PC-9 (cell line): Measurements from ENCODE around the gene TNS1. TPM values are rescaled to one million over a fixed set of nuclear protein-coding genes. Genes with fewer than 3 reads are reported as not detected.

Experiments
- BruUV-seq: library from RNA; stranded (reverse); fragments of 400-500 nt; replicated peaks from 2 replicates; lab custom pipeline; 2021; lab: Mats Ljungman, UMichigan
- CTCF ChIA-PET: fragments of 300-600 bp; sonication (Branson Sonifier 250); formaldehyde crosslinking; loops from one replicate; lab custom pipeline; 2022; ENCODE audit warnings: antibody characterized with exemption; lab: Charles Lee
- POLR2A ChIA-PET: fragments of 300-600 bp; sonication (Branson Sonifier 250); formaldehyde crosslinking; loops from one replicate; lab custom pipeline; 2022; ENCODE audit warnings: antibody characterized with exemption; ENCODE audit not compliant: unreplicated experiment; lab: Charles Lee
- DNase-seq, 2 experiments: peaks; one replicate each; pipeline versions ENCODE4 v3.0.0 to v3.0.0-alpha.2; 2015 to 2022; ENCODE audit warnings: mixed read lengths in 1 of 2
- H2AFZ ChIP-seq: fragments of 200-600 bp; sonication (generic); 2 replicates; pipeline ENCODE4 v1.8.1; 2017; ENCODE audit warnings: antibody characterized with exemption
- H3F3A ChIP-seq: fragments of 200-600 bp; sonication (generic); 2 replicates; pipeline ENCODE4 v1.8.1; 2017; ENCODE audit warnings: antibody characterized with exemption, mild to moderate bottlenecking, low read depth; ENCODE audit not compliant: insufficient read depth
- H3K27ac ChIP-seq: fragments of 200-600 bp; sonication (generic); 2 replicates; pipeline ENCODE4 v1.6.1; 2016; ENCODE audit warnings: mixed run types
- H3K27me3 ChIP-seq: fragments of 200-600 bp; sonication (generic); 2 replicates; pipeline ENCODE4 v1.6.1; 2016; ENCODE audit warnings: low read depth, mixed run types; ENCODE audit not compliant: insufficient read depth
- H3K36me3 ChIP-seq: fragments of 200-600 bp; sonication (generic); 2 replicates; pipeline ENCODE4 v1.6.1; 2016; ENCODE audit warnings: low read depth, mixed run types
- H3K4me1 ChIP-seq: fragments of 200-600 bp; sonication (generic); replicated peaks from 2 replicates; pipeline ENCODE4 v1.6.1; 2016; ENCODE audit warnings: mixed run types; ENCODE audit not compliant: insufficient read depth
- H3K4me2 ChIP-seq: fragments of 200-600 bp; sonication (generic); 2 replicates; pipeline ENCODE4 v1.6.1; 2017; ENCODE audit warnings: mixed run types
- H3K4me3 ChIP-seq: fragments of 200-600 bp; sonication (generic); 2 replicates; pipeline ENCODE4 v1.6.1; 2016; ENCODE audit warnings: mixed run types
- H3K79me2 ChIP-seq: fragments of 200-600 bp; sonication (generic); 2 replicates; pipeline ENCODE4 v1.6.1; 2017; ENCODE audit warnings: low read depth, mixed run types
- H3K9me2 ChIP-seq: fragments of 200-600 bp; sonication (generic); 2 replicates; pipeline ENCODE4 v1.8.1; 2017; ENCODE audit warnings: mild to moderate bottlenecking; ENCODE audit not compliant: insufficient read depth
- H3K9me3 ChIP-seq: fragments of 200-600 bp; sonication (generic); 2 replicates; pipeline ENCODE4 v1.8.1; 2016; ENCODE audit warnings: low read depth; ENCODE audit not compliant: insufficient read depth
- H4K20me1 ChIP-seq: fragments of 200-600 bp; sonication (generic); 2 replicates; pipeline ENCODE4 v1.8.1; 2017; ENCODE audit not compliant: insufficient read depth
- CTCF ChIP-seq: fragments of 200-600 bp; sonication (generic); conservative IDR thresholded peaks from 2 replicates; pipeline ENCODE4 v1.6.1; 2017; ENCODE audit warnings: mixed run types, antibody characterized with exemption, mild to moderate bottlenecking, moderate library complexity
- EZH2 ChIP-seq: fragments of 200-600 bp; sonication (generic); IDR thresholded peaks from 2 replicates; pipeline ENCODE4 v1.8.0; 2017; ENCODE audit warnings: antibody characterized with exemption, low read depth
- intact Hi-C: fragments of 100-400 bp; cut with micrococcal nuclease; formaldehyde crosslinking; loops from one replicate; pipeline ENCODE4 v1.10.0; 2022; ENCODE audit not compliant: unreplicated experiment
- total RNA-seq: library from RNA; stranded (reverse); gene quantifications from 2 replicates; pipeline ENCODE4 v1.2.3, GENCODE V29; 2021

TNS1 gene
- total RNA-seq, 1 experiment from 2014 or later: 5.5 TPM

GRCh38 chr2:217856159-217856558, 146.6 kb downstream of the TNS1 start:
- Histone ChIP-seq H3K9me3 (no peaks in the 10 kb centered on the region), H3K4me2 (no peak overlapping the region), H2AFZ (no peak overlapping the region), H3K9me2 (no peaks in the 10 kb centered on the region), H3K79me2 (no peaks in the 10 kb centered on the region), H3K36me3 (no peaks in the 10 kb centered on the region), H3K4me1 (0 out of 2 replicates have a peak, but pooled peaks cover 7% of the 10 kb centered on the region), H3K27me3 (no peaks in the 10 kb centered on the region; the same call in 1 of the 2 replicates), H3K4me3 (no peak overlapping the region), H4K20me1 (no peaks in the 10 kb centered on the region), H3F3A (no peaks in the 10 kb centered on the region), H3K27ac (no peak overlapping the region)
- BruUV-seq: no TSS peak
- CTCF ChIA-PET: no interaction called here
- DNase-seq: no peak
- POLR2A ChIA-PET: no interaction called here
- TF ChIP-seq EZH2 (no peak), CTCF (no peak)
- intact Hi-C loops: no loop called here

GRCh38 chr2:217854684-217855420, 147.9 kb downstream of the TNS1 start:
- H3K79me2 ChIP-seq: no peaks in the 10 kb centered on the region
- H4K20me1 ChIP-seq: no peaks in the 10 kb centered on the region

GRCh38 chr2:217853961-217854360, 148.8 kb downstream of the TNS1 start:
- no peak overlapping the region for H3K27ac ChIP-seq
- ChIA-PET POLR2A (interaction anchor here (0.5 kb wide), 1 partner anchor 1306 kb away, joined by 7 read pairs; no protein-coding TSS in a partner anchor), CTCF (no interaction called here)
- no peaks in the 10 kb centered on the region for H3K9me3 ChIP-seq
- H3K4me3 ChIP-seq: no peak overlapping the region
- H3K4me2 ChIP-seq: no peak overlapping the region
- H3K79me2 ChIP-seq: no peaks in the 10 kb centered on the region
- TF ChIP-seq EZH2: no peak
- TF ChIP-seq CTCF: no peak
- H3K9me2 ChIP-seq: no peaks in the 10 kb centered on the region
- H3K27me3 ChIP-seq: no peaks in the 10 kb centered on the region; the same call in 1 of the 2 replicates
- no TSS peak for BruUV-seq
- 0 out of 2 replicates have a peak, but pooled peaks cover 13% of the 10 kb centered on the region for H3K4me1 ChIP-seq
- no peaks in the 10 kb centered on the region for H3F3A ChIP-seq
- no peaks in the 10 kb centered on the region for H3K36me3 ChIP-seq
- no peak overlapping the region for H2AFZ ChIP-seq
- H4K20me1 ChIP-seq: no peaks in the 10 kb centered on the region
- intact Hi-C loops: no loop called here
- no peak for DNase-seq

More at GRCh38 chr2:217854684-217855420, 147.9 kb downstream of the TNS1 start:
- 0 out of 2 replicates have a peak, but pooled peaks cover 13% of the 10 kb centered on the region for H3K4me1 ChIP-seq
- no peak for TF ChIP-seq CTCF
- no peak for TF ChIP-seq EZH2
- no peak overlapping the region for H2AFZ ChIP-seq
- no peak overlapping the region for H3K27ac ChIP-seq
- no peaks in the 10 kb centered on the region for H3K36me3 ChIP-seq
- DNase-seq: no peak
- CTCF ChIA-PET: no interaction called here
- no peak overlapping the region for H3K4me2 ChIP-seq
- no peaks in the 10 kb centered on the region for H3K9me2 ChIP-seq
- H3K9me3 ChIP-seq: no peaks in the 10 kb centered on the region
- intact Hi-C loops: no loop called here
- POLR2A ChIA-PET: no interaction called here
- H3K4me3 ChIP-seq: no peak overlapping the region
- BruUV-seq: no TSS peak
- H3K27me3 ChIP-seq: no peaks in the 10 kb centered on the region; the same call in 1 of the 2 replicates
- no peaks in the 10 kb centered on the region for H3F3A ChIP-seq
